SK-N-SH (cell line): ENCODE results near the gene C11orf68. TPM values are rescaled to one million over a fixed set of nuclear protein-coding genes. Genes with fewer than 3 reads are reported as not detected.
A peak's percentile ranks its signal among the peaks of the same experiment; 100 is the strongest.

ENCODE experiments used
- CTCF ChIA-PET: fragments of 300-600, 350-600 bp; formaldehyde crosslinking; extraction: SDS; loops from one replicate; lab custom pipeline; 2021; lab: Yijun Ruan, JAX
- POLR2A ChIA-PET: fragments of 350-600 bp; sonication (Branson Sonifier 250); formaldehyde crosslinking; extraction: SDS; loops from one replicate; lab custom pipeline; 2020; ENCODE audit warnings: antibody characterized with exemption, inconsistent platforms; lab: Yijun Ruan, JAX
- DNase-seq: peaks from one replicate; pipeline ENCODE4 v3.0.0; 2012
- H2AFZ ChIP-seq: fragments of 200-600 bp; sonication (generic); 2 replicates; pipeline ENCODE4 v1.8.1; 2016; ENCODE audit warnings: antibody characterized with exemption, mild to moderate bottlenecking, low read depth
- H3F3A ChIP-seq: fragments of 200-600 bp; sonication (generic); replicated peaks from 2 replicates; pipeline ENCODE3; 2016; ENCODE audit warnings: antibody characterized with exemption, mild to moderate bottlenecking; ENCODE audit not compliant: insufficient read depth
- H3K27ac ChIP-seq, 2 experiments: fragments of 200-500 bp in 1 of 2; fragments of 200-600 bp in 1 of 2; sonication (Bioruptor generic) in 1 of 2; sonication (generic), shearing (Covaris generic) in 1 of 2; 2 replicates each; pipeline versions ENCODE4 v1.5.1 to v1.6.1; 2014 to 2016; ENCODE audit warnings: low read depth in 2 of 2, inconsistent platforms in 1 of 2, low read length in 1 of 2, mild to moderate bottlenecking in 1 of 2, mixed read lengths in 1 of 2
- H3K27me3 ChIP-seq: fragments of 200-600 bp; sonication (generic), shearing (Covaris generic); 2 replicates; pipeline ENCODE4 v1.6.1; 2016; ENCODE audit warnings: mixed run types; ENCODE audit not compliant: insufficient read depth
- H3K36me3 ChIP-seq, 2 experiments: fragments of 200-500 bp in 1 of 2; fragments of 200-600 bp in 1 of 2; sonication (Bioruptor generic) in 1 of 2; sonication (generic) in 1 of 2; replicated peaks in 1 of 2; 2 replicates each; pipeline versions ENCODE3 to v1.5.1; 2014 to 2016; ENCODE audit warnings: low read length in 1 of 2, mild to moderate bottlenecking in 1 of 2; ENCODE audit not compliant: insufficient read depth in 2 of 2, control insufficient read depth in 1 of 2
- H3K4me1 ChIP-seq, 2 experiments: fragments of 200-500 bp in 1 of 2; fragments of 200-600 bp in 1 of 2; sonication (Bioruptor generic) in 1 of 2; sonication (generic), shearing (Covaris generic) in 1 of 2; 2 replicates each; pipeline versions ENCODE4 v1.5.1 to v1.6.1; 2014 to 2016; ENCODE audit warnings: low read depth in 1 of 2, low read length in 1 of 2, mixed run types in 1 of 2; ENCODE audit not compliant: insufficient read depth in 2 of 2, control insufficient read depth in 1 of 2
- H3K4me2 ChIP-seq: fragments of 200-600 bp; sonication (generic), shearing (Covaris generic); 2 replicates; pipeline ENCODE4 v1.6.1; 2017; ENCODE audit warnings: mixed run types
- H3K4me3 ChIP-seq, 2 experiments: fragments of 200-500 bp in 1 of 2; fragments of 200-600 bp in 1 of 2; sonication (Bioruptor generic) in 1 of 2; sonication (generic), shearing (Covaris generic) in 1 of 2; 2 replicates each; pipeline versions ENCODE4 v1.5.1 to v1.8.1; 2014 to 2016; ENCODE audit warnings: low read depth in 2 of 2, inconsistent platforms in 1 of 2, low read length in 1 of 2, mild to moderate bottlenecking in 1 of 2, mixed read lengths in 1 of 2, moderate library complexity in 1 of 2
- H3K79me2 ChIP-seq: fragments of 200-600 bp; sonication (generic); 2 replicates; pipeline ENCODE4 v1.8.1; 2017; ENCODE audit warnings: mild to moderate bottlenecking; ENCODE audit not compliant: insufficient read depth
- H3K9ac ChIP-seq: fragments of 200-600 bp; sonication (generic); 2 replicates; pipeline ENCODE4 v1.6.1; 2017; ENCODE audit warnings: mixed run types
- H3K9me2 ChIP-seq: fragments of 200-600 bp; sonication (generic); 2 replicates; pipeline ENCODE4 v1.6.1; 2017; ENCODE audit warnings: mixed run types
- H3K9me3 ChIP-seq: fragments of 200-600 bp; sonication (generic); 2 replicates; pipeline ENCODE4 v1.6.1; 2017; ENCODE audit warnings: mixed run types, mild to moderate bottlenecking, moderate library complexity
- H4K20me1 ChIP-seq: fragments of 200-600 bp; sonication (generic); 2 replicates; pipeline ENCODE4 v1.6.1; 2017; ENCODE audit warnings: mild to moderate bottlenecking, mixed run types; ENCODE audit not compliant: insufficient read depth
- CHD2 ChIP-seq: fragments of 150-350 bp; IDR thresholded peaks from 2 replicates; pipeline ENCODE4 v1.6.1; 2018; ENCODE audit warnings: low read length; ENCODE audit not compliant: partially characterized antibody
- EP300 ChIP-seq, 2 experiments: IDR thresholded peaks; 2 replicates each; pipeline versions ENCODE4 v1.4.0 to v1.6.1; 2012; ENCODE audit warnings: borderline replicate concordance in 1 of 2, low read depth in 1 of 2, low read length in 1 of 2
- EZH2phosphoT487 ChIP-seq: fragments of 200-600 bp; sonication (generic); IDR thresholded peaks from 2 replicates; pipeline ENCODE4 v1.6.1; 2017; ENCODE audit warnings: low read depth, mixed run types, mild to moderate bottlenecking, antibody characterized with exemption, moderate library complexity, borderline replicate concordance
- FOXJ3 ChIP-seq: sonication (generic); formaldehyde crosslinking; IDR thresholded peaks from 2 replicates; pipeline ENCODE4 v1.5.1; 2020; ENCODE audit warnings: mild to moderate bottlenecking, missing genetic modification reagents
- GABPA ChIP-seq: IDR thresholded peaks from 2 replicates; pipeline ENCODE4 v1.4.0; 2012; ENCODE audit warnings: low read depth, mild to moderate bottlenecking
- MEF2A ChIP-seq: IDR thresholded peaks from 2 replicates; pipeline ENCODE4 v1.4.0; 2012; ENCODE audit warnings: low read depth, borderline replicate concordance
- NRF1 ChIP-seq: IDR thresholded peaks from 2 replicates; pipeline ENCODE4 v1.6.1; 2012; ENCODE audit warnings: low read depth, mild to moderate bottlenecking, low read length
- POLR2AphosphoS5 ChIP-seq: IDR thresholded peaks from 2 replicates; pipeline ENCODE4 v1.6.1; 2012; ENCODE audit warnings: low read depth, low read length
- RCOR1 ChIP-seq: fragments of 150-350 bp; IDR thresholded peaks from 2 replicates; pipeline ENCODE4 v1.6.1; 2017; ENCODE audit warnings: antibody characterized with exemption, low read length
- WGBS: methylation state at CpG from one replicate; pipeline ENCODE4 v1.1.6; 2017; ENCODE audit warnings: low lambda C conversion rate; 5-methylcytosine and 5-hydroxymethylcytosine counted together
- polyA plus RNA-seq, 3 experiments: library from polyadenylated mRNA; depleted of rRNA; stranded (reverse); fragments of >200 nt; gene quantifications; 2 replicates each; pipeline ENCODE4 v1.2.3, GENCODE V29; 2012
- TF ChIP-seq, protein P1 (sequence below): IDR thresholded peaks from 2 replicates; pipeline ENCODE4 v1.4.0; 2012; ENCODE audit warnings: low read depth, borderline replicate concordance
- TF ChIP-seq, protein P2 (sequence below): fragments of 150-350 bp; IDR thresholded peaks from 2 replicates; pipeline ENCODE4 v1.6.1; 2016; ENCODE audit warnings: mild to moderate bottlenecking, low read depth, low read length

Gene C11orf68
- polyA plus RNA-seq, 1 of the 3 experiments (the other 2 are of a cell fraction), result 65.3 TPM

DNA sequence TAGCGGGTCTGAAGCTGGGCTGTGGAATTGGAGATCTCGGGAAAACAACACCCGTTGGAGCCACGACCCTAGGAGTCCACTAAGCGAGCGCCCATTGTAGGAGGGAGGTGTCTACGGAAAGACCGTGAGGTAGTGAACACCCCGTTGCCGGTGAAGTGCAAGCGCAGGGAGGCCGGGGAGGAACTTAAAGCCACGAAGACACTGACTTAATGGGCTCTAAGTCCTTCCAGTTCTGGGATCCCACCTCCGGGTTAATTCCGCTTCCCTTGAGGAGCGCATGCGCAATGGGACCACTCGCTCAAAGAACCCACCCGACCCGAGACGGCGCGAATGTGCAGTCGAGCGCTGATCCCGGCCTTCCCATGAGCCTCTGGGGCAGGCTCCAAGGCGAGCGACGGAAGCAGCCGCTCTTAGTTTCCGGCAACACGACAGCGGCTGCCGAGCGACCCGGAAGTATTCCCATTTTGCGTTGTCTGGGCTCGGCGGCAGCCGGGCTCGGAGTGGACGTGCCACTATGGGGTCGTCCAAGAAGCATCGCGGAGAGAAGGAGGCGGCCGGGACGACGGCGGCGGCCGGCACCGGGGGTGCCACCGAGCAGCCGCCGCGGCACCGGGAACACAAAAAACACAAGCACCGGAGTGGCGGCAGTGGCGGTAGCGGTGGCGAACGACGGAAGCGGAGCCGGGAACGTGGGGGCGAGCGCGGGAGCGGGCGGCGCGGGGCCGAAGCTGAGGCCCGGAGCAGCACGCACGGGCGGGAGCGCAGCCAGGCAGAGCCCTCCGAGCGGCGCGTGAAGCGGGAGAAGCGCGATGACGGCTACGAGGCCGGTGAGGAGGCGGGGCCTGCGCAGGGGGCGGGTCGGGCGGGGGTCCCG is 42.6 kb upstream of the C11orf68 start, which contains the start of gene SART1 (continued):
- peak; percentile 97 for TF ChIP-seq POLR2AphosphoS5
- no peak for TF ChIP-seq EP300 (IDR thresholded peaks at IDR 0.05; ENCODE audit: borderline replicate concordance in 1 of 2, low read depth in 1 of 2, low read length in 1 of 2)
- TF ChIP-seq, protein P1, sequence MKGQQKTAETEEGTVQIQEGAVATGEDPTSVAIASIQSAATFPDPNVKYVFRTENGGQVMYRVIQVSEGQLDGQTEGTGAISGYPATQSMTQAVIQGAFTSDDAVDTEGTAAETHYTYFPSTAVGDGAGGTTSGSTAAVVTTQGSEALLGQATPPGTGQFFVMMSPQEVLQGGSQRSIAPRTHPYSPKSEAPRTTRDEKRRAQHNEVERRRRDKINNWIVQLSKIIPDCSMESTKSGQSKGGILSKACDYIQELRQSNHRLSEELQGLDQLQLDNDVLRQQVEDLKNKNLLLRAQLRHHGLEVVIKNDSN, result 0 out of 2 replicates have a peak, but pooled peaks have one; percentile 12
- TF ChIP-seq, protein P2, sequence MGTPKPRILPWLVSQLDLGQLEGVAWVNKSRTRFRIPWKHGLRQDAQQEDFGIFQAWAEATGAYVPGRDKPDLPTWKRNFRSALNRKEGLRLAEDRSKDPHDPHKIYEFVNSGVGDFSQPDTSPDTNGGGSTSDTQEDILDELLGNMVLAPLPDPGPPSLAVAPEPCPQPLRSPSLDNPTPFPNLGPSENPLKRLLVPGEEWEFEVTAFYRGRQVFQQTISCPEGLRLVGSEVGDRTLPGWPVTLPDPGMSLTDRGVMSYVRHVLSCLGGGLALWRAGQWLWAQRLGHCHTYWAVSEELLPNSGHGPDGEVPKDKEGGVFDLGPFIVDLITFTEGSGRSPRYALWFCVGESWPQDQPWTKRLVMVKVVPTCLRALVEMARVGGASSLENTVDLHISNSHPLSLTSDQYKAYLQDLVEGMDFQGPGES, result no peak
- TF ChIP-seq GABPA, result peak; percentile 99
- TF ChIP-seq NRF1, result peak; percentile 92
- TF ChIP-seq RCOR1, result no peak
- peak; percentile 90 for TF ChIP-seq CHD2
- TF ChIP-seq MEF2A, result no peak
- no peak for TF ChIP-seq FOXJ3
- TF ChIP-seq EZH2phosphoT487, result no peak

DNA sequence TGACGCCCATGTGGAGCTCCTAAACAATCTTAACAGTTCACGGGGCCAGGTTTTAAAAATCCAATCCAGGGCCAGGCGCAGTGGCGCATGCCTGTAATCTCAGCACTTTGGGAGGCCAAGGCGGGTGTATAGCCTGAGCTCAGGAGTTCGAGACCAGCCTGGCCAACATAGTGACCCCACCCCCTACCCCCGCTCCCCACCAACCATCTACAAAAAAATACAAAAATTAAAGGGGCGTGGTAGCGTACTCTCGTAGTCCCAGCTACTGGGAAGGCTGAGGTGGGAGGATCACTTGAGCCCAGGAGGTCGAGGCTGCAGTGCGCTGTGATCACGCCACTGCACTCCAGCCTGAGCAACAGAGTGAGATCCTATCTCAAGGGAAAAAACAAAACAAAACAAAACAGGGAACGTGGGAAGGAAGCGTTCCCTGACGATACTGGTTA is 42.0 kb upstream of the C11orf68 start:
- peak overlapping the region; percentile 92 for H2AFZ ChIP-seq
- no peaks in the 10 kb centered on the region for H3K9me3 ChIP-seq
- WGBS, result 42% methylated on average over 16 of the region's 16 CpGs
- H3F3A ChIP-seq, result peaks cover 4% of the 10 kb centered on the region
- no peaks in the 10 kb centered on the region for H3K27me3 ChIP-seq
- H4K20me1 ChIP-seq, result peaks cover 9% of the 10 kb centered on the region; the same call in 1 of the 2 replicates
- H3K9me2 ChIP-seq, result no peaks in the 10 kb centered on the region
- peak overlapping the region; percentile 97 to 98 for H3K4me3 ChIP-seq
- TF ChIP-seq, protein P1, result no peak
- TF ChIP-seq, all 33 proteins: peak for 0
- Histone ChIP-seq H3K79me2 (peaks cover 49% of the 10 kb centered on the region), H3K4me2 (peak overlapping the region; percentile 86), H3K9ac (peak overlapping the region; percentile 100), H3K36me3 (peaks cover 8 to 19% of the 10 kb centered on the region in 2 experiments), H3K27ac (peak overlapping the region; percentile 91 to 96), H3K4me1 (peaks cover 8 to 14% of the 10 kb centered on the region in 2 experiments; a peak in 3 of 4 replicates)
- no peak for DNase-seq
- ChIA-PET CTCF (interaction anchor here (0.7 to 2.1 kb wide), 11 partner anchors 14 to 249 kb away, joined by 3 to 8 read pairs (median 4); partner anchors contain the start of genes CCDC85B, FIBP and KAT5), POLR2A (interaction anchor here (0.6 to 1.4 kb wide), 4 partner anchors 41 to 425 kb away, joined by 3 to 5 read pairs (median 4); partner anchors contain the start of genes BANF1, EIF1AD and FIBP)
